Keratinocyte (primary cell): ENCODE results near the gene CCDC7. TPM values are rescaled to one million over a fixed set of nuclear protein-coding genes. Genes with fewer than 3 reads are reported as not detected.
"Not testable (repeated sequence)": the region's sequence is repeated elsewhere in the genome, so short reads cannot be mapped to it uniquely, and the experiment has no call there.

ENCODE experiments used
- DNase-seq: peaks from one replicate; pipeline ENCODE4 v3.0.0-alpha.2; 2011; ENCODE audit warnings: low read depth, missing footprints, low spot score
- FAIRE-seq: peaks from 2 replicates; lab custom pipeline; 2011; peaks lifted over from hg19 to GRCh38; lab: Jason Lieb, UNC
- H2AFZ ChIP-seq: 2 replicates; pipeline ENCODE4 v1.6.0; 2012; ENCODE audit warnings: low read length, control low read depth, inconsistent platforms; ENCODE audit not compliant: control insufficient read depth
- H3K27ac ChIP-seq: 2 replicates; pipeline ENCODE4 v1.5.1; 2011; ENCODE audit warnings: low read length; ENCODE audit not compliant: control insufficient read depth, insufficient read depth
- H3K27me3 ChIP-seq: 3 replicates; pipeline ENCODE4 v1.6.0; 2011; ENCODE audit warnings: low read length; ENCODE audit not compliant: control insufficient read depth, insufficient read depth; ENCODE audit errors: extremely low read depth
- H3K36me3 ChIP-seq, 2 experiments: 2 replicates in 1 of 2; 3 replicates in 1 of 2; pipeline ENCODE4 v1.5.1; 2011; ENCODE audit warnings: low read length in 2 of 2, mild to moderate bottlenecking in 1 of 2; ENCODE audit not compliant: control insufficient read depth in 2 of 2, insufficient read depth in 2 of 2; ENCODE audit errors: extremely low read depth in 1 of 2
- H3K4me1 ChIP-seq: 3 replicates; pipeline ENCODE4 v1.5.1; 2011; ENCODE audit warnings: low read length; ENCODE audit not compliant: control insufficient read depth, insufficient read depth; ENCODE audit errors: extremely low read depth
- H3K4me2 ChIP-seq: 3 replicates; pipeline ENCODE4 v1.6.0; 2011; ENCODE audit warnings: low read depth, low read length; ENCODE audit not compliant: control insufficient read depth, insufficient read depth; ENCODE audit errors: extremely low read depth
- H3K4me3 ChIP-seq, 3 experiments: fragments of 200-600 bp in 1 of 3; sonication (generic) in 1 of 3; 2 replicates in 2 of 3; 3 replicates in 1 of 3; pipeline ENCODE4 v1.5.1; 2011 to 2016; ENCODE audit warnings: low read length in 3 of 3, mild to moderate bottlenecking in 3 of 3, control low read depth in 2 of 3, inconsistent platforms in 1 of 3, low read depth in 1 of 3, mixed read lengths in 1 of 3, mixed run types in 1 of 3, moderate library complexity in 1 of 3; ENCODE audit not compliant: control insufficient read depth in 2 of 3, insufficient read depth in 2 of 3; ENCODE audit errors: extremely low read depth in 1 of 3
- H3K79me2 ChIP-seq: 2 replicates; pipeline ENCODE4 v1.6.0; 2012; ENCODE audit warnings: low read length; ENCODE audit not compliant: control insufficient read depth, insufficient read depth
- H3K9ac ChIP-seq: 3 replicates; pipeline ENCODE4 v1.6.0; 2011; ENCODE audit warnings: low read length; ENCODE audit not compliant: control insufficient read depth, insufficient read depth; ENCODE audit errors: extremely low read depth
- H3K9me1 ChIP-seq: 3 replicates; pipeline ENCODE4 v1.6.0; 2011; ENCODE audit warnings: low read length; ENCODE audit not compliant: control insufficient read depth, insufficient read depth; ENCODE audit errors: extremely low read depth
- H3K9me3 ChIP-seq: 2 replicates; pipeline ENCODE4 v1.5.1; 2012; ENCODE audit warnings: low read depth, low read length; ENCODE audit not compliant: control insufficient read depth
- H4K20me1 ChIP-seq: 3 replicates; pipeline ENCODE4 v1.6.0; 2011; ENCODE audit warnings: low read length; ENCODE audit not compliant: control insufficient read depth, insufficient read depth; ENCODE audit errors: extremely low read depth
- CTCF ChIP-seq, 3 experiments: IDR thresholded peaks in 1 of 3; conservative IDR thresholded peaks in 1 of 3; optimal IDR thresholded peaks in 1 of 3; 2 replicates in 2 of 3; 3 replicates in 1 of 3; pipeline versions ENCODE3 to v1.5.1; 2011; ENCODE audit warnings: low read length in 3 of 3, mild to moderate bottlenecking in 3 of 3, moderate library complexity in 2 of 3, control low read depth in 1 of 3, inconsistent platforms in 1 of 3; ENCODE audit not compliant: insufficient read depth in 2 of 3; ENCODE audit errors: extremely low read depth in 1 of 3
- EZH2 ChIP-seq: IDR thresholded peaks from one replicate; pipeline ENCODE4 v1.6.1; 2012; ENCODE audit warnings: inconsistent platforms, mild to moderate bottlenecking, low read length, moderate library complexity
- dilution Hi-C: fragments of 300-500 bp; cut with MboI; formaldehyde crosslinking; loops from one replicate; pipeline ENCODE4 v1.7.0; 2020; ENCODE audit warnings: low sequenced_read_pairs; ENCODE audit not compliant: extremely low pct_ligation_motif_present
- polyA plus RNA-seq, 5 experiments: library from polyadenylated mRNA; depleted of rRNA in 3 of 5; stranded (reverse) in 3 of 5; stranded (forward) in 1 of 5; unstranded in 1 of 5; fragments of >200 nt; gene quantifications; 1 replicate in 1 of 5; 2 replicates in 3 of 5; 3 replicates in 1 of 5; pipeline versions ENCODE4 v1.2.1 to v1.2.3, GENCODE V29; 2011 to 2012; ENCODE audit warnings: missing spikeins in 2 of 5, low read depth in 1 of 5, low replicate concordance in 1 of 5

The CCDC7 gene
- polyA plus RNA-seq, 1 donor (not counting 4 experiments of a cell fraction or from before 2014, with no cell fraction given) = 1.1 TPM

GRCh38 chr10:32906595-32906994 is 460.7 kb downstream of the CCDC7 start:
- peaks cover 11% of the 10 kb centered on the region for H4K20me1 ChIP-seq
- no peaks in the 10 kb centered on the region for H3K27me3 ChIP-seq
- H2AFZ ChIP-seq = no peak overlapping the region
- H3K4me3 ChIP-seq = no peak overlapping the region
- no peaks in the 10 kb centered on the region for H3K9me3 ChIP-seq
- no peak overlapping the region for H3K4me2 ChIP-seq
- H3K27ac ChIP-seq = no peak overlapping the region
- H3K9ac ChIP-seq = no peak overlapping the region
- peaks cover 38% of the 10 kb centered on the region for H3K79me2 ChIP-seq
- H3K4me1 ChIP-seq = no peaks in the 10 kb centered on the region
- H3K9me1 ChIP-seq = no peaks in the 10 kb centered on the region
- dilution Hi-C loops = no loop called here
- H3K36me3 ChIP-seq = peaks cover 29 to 55% of the 10 kb centered on the region in 2 experiments
- no peak for FAIRE-seq
- no peak for DNase-seq
- TF ChIP-seq EZH2 (no peak), CTCF (optimal IDR thresholded peaks at IDR 0.05 in 1 of 3, IDR thresholded peaks at IDR 0.05 in 1 of 3, conservative IDR thresholded peaks at IDR 0.05 in 1 of 3; ENCODE audit: extremely low read depth in 1 of 3, insufficient read depth in 2 of 3, low read length in 3 of 3) (no peak)

- H3K4me3 ChIP-seq = no peak overlapping the region
- H4K20me1 ChIP-seq = peaks cover 15% of the 10 kb centered on the region
- H3K9ac ChIP-seq = no peak overlapping the region
- no peak overlapping the region for H3K4me2 ChIP-seq
- DNase-seq = no peak
- peaks cover 48% of the 10 kb centered on the region for H3K79me2 ChIP-seq
- dilution Hi-C loops = no loop called here
- no peaks in the 10 kb centered on the region for H3K27me3 ChIP-seq
- no peak for TF ChIP-seq EZH2
- TF ChIP-seq CTCF (optimal IDR thresholded peaks at IDR 0.05 in 1 of 3, IDR thresholded peaks at IDR 0.05 in 1 of 3, conservative IDR thresholded peaks at IDR 0.05 in 1 of 3; ENCODE audit: extremely low read depth in 1 of 3, insufficient read depth in 2 of 3, low read length in 3 of 3) = no peak
- H3K9me3 ChIP-seq = no peaks in the 10 kb centered on the region
- H3K27ac ChIP-seq = no peak overlapping the region
- H3K4me1 ChIP-seq = no peaks in the 10 kb centered on the region
- peaks cover 25 to 45% of the 10 kb centered on the region in 2 experiments for H3K36me3 ChIP-seq
- H3K9me1 ChIP-seq = no peaks in the 10 kb centered on the region
- FAIRE-seq = no peak
- H2AFZ ChIP-seq = no peak overlapping the region
Observed at GRCh38 chr10:32909456-32909855, 463.5 kb downstream of the CCDC7 start.

- H3K4me2 ChIP-seq, H3K27me3 ChIP-seq, dilution Hi-C loops, DNase-seq, H2AFZ ChIP-seq, H3K9me3 ChIP-seq, H3K27ac ChIP-seq, H3K9ac ChIP-seq, H3K4me3 ChIP-seq, H3K4me1 ChIP-seq, H3K9me1 ChIP-seq: not testable (repeated sequence)
- H3K79me2 ChIP-seq = peaks cover 53% of the 10 kb centered on the region
- FAIRE-seq = peak; percentile 9
- peaks cover 25 to 45% of the 10 kb centered on the region in 2 experiments for H3K36me3 ChIP-seq
- H4K20me1 ChIP-seq = peaks cover 15% of the 10 kb centered on the region
Observed at GRCh38 chr10:32909970-32910369, 464.0 kb downstream of the CCDC7 start.
